Limb (tissue), 2 donors: ENCODE measurements around the gene GALNTL6.

Experiments
- DNase-seq, 2 donors: peaks; one replicate each; pipeline ENCODE4 v3.0.0-alpha.2; 2016; ENCODE audit errors: extremely low spot score in 2 of 2

GALNTL6 gene

GRCh38 chr4:172982151-172982590, 1169.0 kb downstream of the GALNTL6 start:
- DNase-seq, result no peak

- no peak for DNase-seq
Measured at GRCh38 chr4:172983014-172983413, 1169.8 kb downstream of the GALNTL6 start.

GRCh38 chr4:172983631-172984030, 1170.4 kb downstream of the GALNTL6 start:
- no peak for DNase-seq

- no peak for DNase-seq
Measured at GRCh38 chr4:172985552-172985951, 1172.3 kb downstream of the GALNTL6 start.

GRCh38 chr4:172986114-172986513, 1172.9 kb downstream of the GALNTL6 start:
- no peak for DNase-seq

GRCh38 chr4:172989984-172990820, 1177.0 kb downstream of the GALNTL6 start:
- DNase-seq, result no peak

GRCh38 chr4:172992648-172993378, 1179.6 kb downstream of the GALNTL6 start:
- no peak for DNase-seq

- DNase-seq, result no peak
Measured at GRCh38 chr4:172995161-172995560, 1182.0 kb downstream of the GALNTL6 start.

GRCh38 chr4:172995704-172996103, 1182.5 kb downstream of the GALNTL6 start:
- DNase-seq, result no peak

- DNase-seq, result no peak
Measured at GRCh38 chr4:172996571-172997216, 1183.5 kb downstream of the GALNTL6 start.

- DNase-seq, result no peak
Measured at GRCh38 chr4:172997217-172997609, 1184.0 kb downstream of the GALNTL6 start.

GRCh38 chr4:172997856-172998255, 1184.7 kb downstream of the GALNTL6 start:
- no peak for DNase-seq

- no peak for DNase-seq
Measured at GRCh38 chr4:172998527-172999469, 1185.6 kb downstream of the GALNTL6 start.

GRCh38 chr4:173001571-173001970, 1188.4 kb downstream of the GALNTL6 start:
- DNase-seq, result no peak

GRCh38 chr4:173002830-173003561, 1189.8 kb downstream of the GALNTL6 start:
- DNase-seq, result no peak

GRCh38 chr4:173005912-173006633, 1192.9 kb downstream of the GALNTL6 start:
- DNase-seq, result no peak

- no peak for DNase-seq
Measured at GRCh38 chr4:173008436-173008835, 1195.2 kb downstream of the GALNTL6 start.

- DNase-seq, result no peak
Measured at GRCh38 chr4:173009129-173009823, 1196.1 kb downstream of the GALNTL6 start.

GRCh38 chr4:173012608-173013007, 1199.4 kb downstream of the GALNTL6 start:
- DNase-seq, result no peak
